MM.1S (cell line): ENCODE data around the gene MPST.

Experiments used
- DNase-seq: peaks from one replicate; pipeline ENCODE4 v3.0.0-alpha.2; 2015
- H2AFZ ChIP-seq: fragments of 300-600 bp; sonication (generic); 2 replicates; pipeline ENCODE4 v1.6.0; 2016; ENCODE audit warnings: antibody characterized with exemption, low read length
- H3F3A ChIP-seq: fragments of 300-600 bp; sonication (generic); 2 replicates; pipeline ENCODE4 v1.6.1; 2016; ENCODE audit warnings: mild to moderate bottlenecking, antibody characterized with exemption, low read length, moderate library complexity, mixed read lengths; ENCODE audit not compliant: insufficient read depth
- H3K27ac ChIP-seq: fragments of 300-600 bp; sonication (generic); 2 replicates; pipeline ENCODE4 v1.5.1; 2016; ENCODE audit warnings: mild to moderate bottlenecking, low read length
- H3K27me3 ChIP-seq: fragments of 300-600 bp; sonication (generic); replicated peaks from 2 replicates; pipeline ENCODE4 v1.6.0; 2016; ENCODE audit warnings: low read length; ENCODE audit not compliant: insufficient read depth
- H3K36me3 ChIP-seq: fragments of 300-600 bp; sonication (generic); replicated peaks from 2 replicates; pipeline ENCODE4 v1.6.1; 2016; ENCODE audit warnings: mild to moderate bottlenecking, low read length, mixed read lengths; ENCODE audit not compliant: insufficient read depth
- H3K4me1 ChIP-seq: fragments of 300-600 bp; sonication (generic); 2 replicates; pipeline ENCODE4 v1.6.1; 2016; ENCODE audit warnings: low read length, mixed read lengths
- H3K4me2 ChIP-seq: fragments of 300-600 bp; sonication (generic); 2 replicates; pipeline ENCODE4 v1.6.0; 2016; ENCODE audit warnings: low read depth, low read length
- H3K4me3 ChIP-seq: fragments of 300-600 bp; sonication (generic); 2 replicates; pipeline ENCODE4 v1.5.1; 2016; ENCODE audit warnings: low read length, mixed read lengths
- H3K79me2 ChIP-seq: fragments of 300-600 bp; sonication (generic); 2 replicates; pipeline ENCODE4 v1.6.1; 2016; ENCODE audit warnings: mixed run types, low read length, mixed read lengths
- H3K9ac ChIP-seq: fragments of 300-600 bp; sonication (generic); 2 replicates; pipeline ENCODE4 v1.6.1; 2016; ENCODE audit warnings: low read length, mixed read lengths
- H3K9me2 ChIP-seq: fragments of 300-600 bp; sonication (generic); replicated peaks from 2 replicates; pipeline ENCODE4 v1.6.1; 2016; ENCODE audit warnings: mild to moderate bottlenecking, low read length, mixed read lengths; ENCODE audit not compliant: insufficient read depth
- H3K9me3 ChIP-seq: fragments of 300-600 bp; sonication (generic); replicated peaks from 2 replicates; pipeline ENCODE4 v1.6.1; 2016; ENCODE audit warnings: mild to moderate bottlenecking, low read length, mixed read lengths; ENCODE audit not compliant: insufficient read depth
- H4K20me1 ChIP-seq: fragments of 300-600 bp; sonication (generic); 2 replicates; pipeline ENCODE4 v1.6.1; 2016; ENCODE audit warnings: mild to moderate bottlenecking, low read length, moderate library complexity, mixed read lengths; ENCODE audit not compliant: insufficient read depth
- CTCF ChIP-seq: fragments of 300-600 bp; sonication (generic); IDR thresholded peaks from 2 replicates; pipeline ENCODE4 v1.5.1; 2016; ENCODE audit warnings: antibody characterized with exemption, low read length, mixed read lengths
- EZH2 ChIP-seq: fragments of 300-600 bp; sonication (generic); optimal IDR thresholded peaks from 2 replicates; pipeline ENCODE3; 2017; ENCODE audit warnings: low read depth, mild to moderate bottlenecking, antibody characterized with exemption, low read length, mixed read lengths
- EZH2phosphoT487 ChIP-seq: fragments of 300-600 bp; sonication (generic); IDR thresholded peaks from 2 replicates; pipeline ENCODE4 v1.6.1; 2018; ENCODE audit warnings: antibody characterized with exemption, low read length

MPST gene

GRCh38 chr22:37012262-37012904 is 7.2 kb upstream of the MPST start:
- H3K36me3 ChIP-seq = no peaks in the 10 kb centered on the region
- no peak overlapping the region for H3K4me3 ChIP-seq
- H4K20me1 ChIP-seq = no peaks in the 10 kb centered on the region
- no peaks in the 10 kb centered on the region for H3K9me2 ChIP-seq
- H3K4me2 ChIP-seq = no peak overlapping the region
- DNase-seq = no peak
- H3K27ac ChIP-seq = no peak overlapping the region
- TF ChIP-seq EZH2phosphoT487 (no peak), EZH2 (no peak), CTCF (no peak)
- no peaks in the 10 kb centered on the region for H3K79me2 ChIP-seq
- no peaks in the 10 kb centered on the region for H3K27me3 ChIP-seq
- H2AFZ ChIP-seq = no peak overlapping the region
- no peaks in the 10 kb centered on the region for H3K4me1 ChIP-seq
- H3K9ac ChIP-seq = no peak overlapping the region
- no peaks in the 10 kb centered on the region for H3K9me3 ChIP-seq
- H3F3A ChIP-seq = no peaks in the 10 kb centered on the region

GRCh38 chr22:37012956-37013355 is 6.6 kb upstream of the MPST start:
- Histone ChIP-seq H3K9me2 (no peaks in the 10 kb centered on the region), H3K4me1 (no peaks in the 10 kb centered on the region), H3K27me3 (no peaks in the 10 kb centered on the region), H3K9ac (no peak overlapping the region), H3K4me2 (no peak overlapping the region), H3K79me2 (no peaks in the 10 kb centered on the region), H2AFZ (no peak overlapping the region), H3K27ac (no peak overlapping the region), H3K4me3 (no peak overlapping the region), H4K20me1 (no peaks in the 10 kb centered on the region), H3K36me3 (no peaks in the 10 kb centered on the region), H3F3A (no peaks in the 10 kb centered on the region), H3K9me3 (no peaks in the 10 kb centered on the region)
- no peak for DNase-seq
- TF ChIP-seq CTCF = no peak
- no peak for TF ChIP-seq EZH2phosphoT487
- TF ChIP-seq EZH2 = no peak

DNA sequence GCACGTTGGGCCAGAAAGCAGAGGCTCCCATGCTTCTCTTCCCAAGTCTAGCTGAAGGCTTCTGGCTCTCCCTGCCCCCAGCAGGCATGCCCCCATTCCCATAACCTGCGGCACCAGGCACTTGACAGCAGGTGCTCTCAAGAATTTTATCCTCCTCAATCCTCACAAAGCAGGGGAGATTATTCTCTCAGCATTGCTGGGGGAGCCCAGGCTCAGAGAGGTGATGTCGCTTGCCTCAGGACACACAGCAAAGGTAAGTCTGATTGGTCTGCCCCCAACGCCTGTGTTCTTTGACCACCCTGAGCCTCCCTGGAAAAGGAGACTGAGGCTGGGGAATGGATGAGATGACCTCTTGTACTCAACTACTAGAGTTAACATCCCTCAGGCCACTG is 5.1 kb upstream of the MPST start:
- Histone ChIP-seq H2AFZ (no peak overlapping the region), H3K9ac (no peak overlapping the region), H3K4me2 (no peak overlapping the region), H3K36me3 (no peaks in the 10 kb centered on the region), H3K4me3 (no peak overlapping the region), H4K20me1 (no peaks in the 10 kb centered on the region), H3K79me2 (no peaks in the 10 kb centered on the region), H3F3A (no peaks in the 10 kb centered on the region), H3K9me3 (no peaks in the 10 kb centered on the region), H3K27ac (no peak overlapping the region), H3K27me3 (no peaks in the 10 kb centered on the region), H3K9me2 (no peaks in the 10 kb centered on the region), H3K4me1 (no peaks in the 10 kb centered on the region)
- no peak for DNase-seq
- TF ChIP-seq EZH2phosphoT487 = no peak
- TF ChIP-seq EZH2 = no peak

- no peak overlapping the region for H3K27ac ChIP-seq
- no peak for DNase-seq
- no peaks in the 10 kb centered on the region for H4K20me1 ChIP-seq
- H3K4me1 ChIP-seq = no peaks in the 10 kb centered on the region
- H3K79me2 ChIP-seq = peaks cover 4% of the 10 kb centered on the region; the same call in 1 of the 2 replicates
- no peak for TF ChIP-seq CTCF
- no peak for TF ChIP-seq EZH2
- H3K9me3 ChIP-seq = no peaks in the 10 kb centered on the region
- H3K9ac ChIP-seq = no peak overlapping the region
- no peaks in the 10 kb centered on the region for H3K36me3 ChIP-seq
- no peak overlapping the region for H2AFZ ChIP-seq
- H3F3A ChIP-seq = no peaks in the 10 kb centered on the region
- H3K4me3 ChIP-seq = no peak overlapping the region
- H3K27me3 ChIP-seq = no peaks in the 10 kb centered on the region
- no peak overlapping the region for H3K4me2 ChIP-seq
- no peaks in the 10 kb centered on the region for H3K9me2 ChIP-seq
These were observed 4.5 kb upstream of the MPST start for GRCh38 chr22:37014835-37015586.
